DOHH2 (cell line): ENCODE data around the gene CA12.

Experiments
- H3F3A ChIP-seq: fragments of 200-600 bp; sonication (generic), shearing (Covaris generic); 2 replicates; pipeline ENCODE4 v1.6.0; 2016; ENCODE audit warnings: antibody characterized with exemption, mild to moderate bottlenecking; ENCODE audit not compliant: control insufficient read depth, insufficient read depth
- H3K27ac ChIP-seq: fragments of 200-600 bp; sonication (generic); 2 replicates; pipeline ENCODE4 v1.5.1; 2014; ENCODE audit warnings: low read depth, mild to moderate bottlenecking, low read length, moderate library complexity
- H3K27me3 ChIP-seq: fragments of 200-600 bp; sonication (generic); 2 replicates; pipeline ENCODE4 v1.6.1; 2014; ENCODE audit warnings: mild to moderate bottlenecking, low read length, mixed read lengths; ENCODE audit not compliant: control insufficient read depth
- H3K36me3 ChIP-seq: fragments of 200-600 bp; sonication (generic); 2 replicates; pipeline ENCODE4 v1.6.1; 2014; ENCODE audit warnings: mild to moderate bottlenecking, low read length, moderate library complexity, mixed read lengths; ENCODE audit not compliant: control insufficient read depth
- H3K4me1 ChIP-seq: fragments of 200-600 bp; sonication (generic); 2 replicates; pipeline ENCODE4 v1.6.1; 2014; ENCODE audit warnings: mild to moderate bottlenecking, low read length, mixed read lengths; ENCODE audit not compliant: control insufficient read depth
- H3K4me2 ChIP-seq: fragments of 200-600 bp; sonication (generic); 2 replicates; pipeline ENCODE4 v1.6.0; 2014; ENCODE audit warnings: mild to moderate bottlenecking, low read length, moderate library complexity
- H3K4me3 ChIP-seq: fragments of 200-600 bp; sonication (generic); 2 replicates; pipeline ENCODE4 v1.5.1; 2014; ENCODE audit warnings: mild to moderate bottlenecking, low read length, mixed read lengths
- H3K79me2 ChIP-seq: fragments of 200-600 bp; sonication (generic); 2 replicates; pipeline ENCODE4 v1.6.1; 2014; ENCODE audit warnings: mild to moderate bottlenecking, low read length, mixed read lengths; ENCODE audit not compliant: control insufficient read depth
- H3K9me2 ChIP-seq: fragments of 200-600 bp; sonication (generic); replicated peaks from 2 replicates; pipeline ENCODE4 v1.6.1; 2014; ENCODE audit warnings: mild to moderate bottlenecking, low read length, mixed read lengths; ENCODE audit not compliant: control insufficient read depth
- H3K9me3 ChIP-seq: fragments of 200-600 bp; sonication (generic); 2 replicates; pipeline ENCODE4 v1.6.1; 2014; ENCODE audit warnings: antibody characterized with exemption, low read length, mixed read lengths; ENCODE audit not compliant: control insufficient read depth, insufficient read depth
- H4K20me1 ChIP-seq: fragments of 200-600 bp; sonication (generic); 2 replicates; pipeline ENCODE4 v1.6.0; 2014; ENCODE audit warnings: low read depth, mild to moderate bottlenecking, antibody characterized with exemption, low read length, moderate library complexity; ENCODE audit not compliant: control insufficient read depth, insufficient read depth
- EZH2phosphoT487 ChIP-seq: fragments of 200-600 bp; sonication (generic); IDR thresholded peaks from 2 replicates; pipeline ENCODE4 v1.6.1; 2017; ENCODE audit warnings: borderline replicate concordance, mild to moderate bottlenecking, antibody characterized with exemption, low read length, moderate library complexity, mixed read lengths
- TF ChIP-seq, protein P1 (sequence below): fragments of 200-600 bp; sonication (generic); IDR thresholded peaks from one replicate; pipeline ENCODE4 v1.5.1; 2014; ENCODE audit warnings: antibody characterized with exemption, mild to moderate bottlenecking, low read depth, low read length; ENCODE audit not compliant: poor library complexity, severe bottlenecking

CA12 gene

DNA sequence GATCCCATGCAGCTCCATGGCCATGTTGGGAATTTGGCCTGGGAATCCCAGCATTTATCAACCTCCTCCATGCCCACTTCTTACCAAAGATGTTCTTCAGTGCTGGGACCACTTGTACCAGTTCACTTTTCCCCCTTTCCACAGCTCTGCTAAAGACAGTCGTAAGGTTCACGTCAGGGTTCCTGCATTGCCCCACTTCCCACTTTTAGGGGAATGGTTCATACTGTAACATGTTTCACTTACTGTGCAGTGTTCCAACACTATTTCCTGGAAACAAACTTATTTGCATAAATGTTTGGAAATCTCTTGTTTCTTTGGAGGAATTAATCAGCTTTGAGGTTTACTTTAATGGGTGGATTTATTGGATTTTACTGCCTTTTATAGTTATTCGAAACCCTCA is 87.3 kb downstream of the CA12 start:
- Histone ChIP-seq H3K27me3 (no peaks in the 10 kb centered on the region), H3K4me3 (no peak overlapping the region), H3K79me2 (no peaks in the 10 kb centered on the region), H3K9me2 (no peaks in the 10 kb centered on the region), H3F3A (no peaks in the 10 kb centered on the region), H3K4me2 (no peak overlapping the region), H4K20me1 (no peaks in the 10 kb centered on the region), H3K27ac (no peak overlapping the region), H3K9me3 (no peaks in the 10 kb centered on the region), H3K36me3 (no peaks in the 10 kb centered on the region), H3K4me1 (no peaks in the 10 kb centered on the region)
- TF ChIP-seq, protein P1, sequence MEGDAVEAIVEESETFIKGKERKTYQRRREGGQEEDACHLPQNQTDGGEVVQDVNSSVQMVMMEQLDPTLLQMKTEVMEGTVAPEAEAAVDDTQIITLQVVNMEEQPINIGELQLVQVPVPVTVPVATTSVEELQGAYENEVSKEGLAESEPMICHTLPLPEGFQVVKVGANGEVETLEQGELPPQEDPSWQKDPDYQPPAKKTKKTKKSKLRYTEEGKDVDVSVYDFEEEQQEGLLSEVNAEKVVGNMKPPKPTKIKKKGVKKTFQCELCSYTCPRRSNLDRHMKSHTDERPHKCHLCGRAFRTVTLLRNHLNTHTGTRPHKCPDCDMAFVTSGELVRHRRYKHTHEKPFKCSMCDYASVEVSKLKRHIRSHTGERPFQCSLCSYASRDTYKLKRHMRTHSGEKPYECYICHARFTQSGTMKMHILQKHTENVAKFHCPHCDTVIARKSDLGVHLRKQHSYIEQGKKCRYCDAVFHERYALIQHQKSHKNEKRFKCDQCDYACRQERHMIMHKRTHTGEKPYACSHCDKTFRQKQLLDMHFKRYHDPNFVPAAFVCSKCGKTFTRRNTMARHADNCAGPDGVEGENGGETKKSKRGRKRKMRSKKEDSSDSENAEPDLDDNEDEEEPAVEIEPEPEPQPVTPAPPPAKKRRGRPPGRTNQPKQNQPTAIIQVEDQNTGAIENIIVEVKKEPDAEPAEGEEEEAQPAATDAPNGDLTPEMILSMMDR = no peak
- TF ChIP-seq EZH2phosphoT487 = no peak

DNA sequence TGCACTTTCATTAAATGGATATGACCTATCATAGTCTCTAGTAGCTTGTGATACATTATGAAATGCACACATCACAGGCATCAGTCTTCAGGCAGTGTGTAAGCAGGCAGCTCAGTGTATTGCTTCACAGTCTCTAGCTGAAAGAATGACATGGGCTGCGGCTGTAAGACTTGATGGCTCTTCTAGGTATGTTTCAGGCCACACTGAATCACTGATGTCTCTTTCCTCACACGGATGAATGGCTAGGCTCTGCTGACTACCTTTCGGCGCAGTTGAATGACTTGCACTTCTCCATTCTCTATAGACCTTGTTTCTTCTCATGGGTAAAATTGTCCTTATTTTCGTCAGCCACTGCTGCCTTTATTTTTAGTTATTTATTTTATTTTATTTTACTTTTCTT is 88.9 kb downstream of the CA12 start:
- no peaks in the 10 kb centered on the region for H3K4me1 ChIP-seq

DNA sequence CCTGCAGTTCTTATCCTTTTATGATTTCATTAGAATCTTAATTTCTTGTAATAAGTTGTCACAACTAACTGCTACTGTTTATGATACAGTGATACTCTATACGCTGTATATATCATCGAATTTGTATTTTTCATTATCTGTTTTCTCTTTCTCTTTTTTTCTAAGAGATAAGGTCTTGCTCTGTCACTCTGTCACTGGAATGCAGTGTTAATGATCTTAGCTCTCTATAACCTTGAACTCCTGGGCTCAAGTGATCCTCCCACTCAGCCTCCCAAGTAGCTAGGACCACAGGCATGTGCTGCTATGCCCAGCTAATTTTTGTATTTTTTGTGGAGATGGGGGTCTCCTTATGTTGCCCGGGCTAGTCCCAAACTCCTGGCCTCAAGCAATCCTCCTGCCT is 89.4 kb downstream of the CA12 start:
- H3K79me2 ChIP-seq = no peaks in the 10 kb centered on the region
- H3F3A ChIP-seq = no peaks in the 10 kb centered on the region
- no peaks in the 10 kb centered on the region for H3K9me2 ChIP-seq
- no peaks in the 10 kb centered on the region for H3K4me1 ChIP-seq
- TF ChIP-seq, protein P1 = no peak
- no peak overlapping the region for H3K4me2 ChIP-seq
- H3K27ac ChIP-seq = no peak overlapping the region
- H3K4me3 ChIP-seq = no peak overlapping the region
- H3K36me3 ChIP-seq = peaks cover 5% of the 10 kb centered on the region; the same call in 1 of the 2 replicates
- no peaks in the 10 kb centered on the region for H3K9me3 ChIP-seq
- no peaks in the 10 kb centered on the region for H3K27me3 ChIP-seq
- no peaks in the 10 kb centered on the region for H4K20me1 ChIP-seq

More for the DNA sequence above, 88.9 kb downstream of the CA12 start:
- Histone ChIP-seq H3K4me2 (no peak overlapping the region), H4K20me1 (no peaks in the 10 kb centered on the region), H3K9me3 (no peaks in the 10 kb centered on the region), H3K36me3 (peaks cover under 1% of the 10 kb centered on the region; the same call in 1 of the 2 replicates), H3K27ac (no peak overlapping the region), H3K9me2 (no peaks in the 10 kb centered on the region), H3K4me3 (no peak overlapping the region), H3K79me2 (no peaks in the 10 kb centered on the region), H3K27me3 (no peaks in the 10 kb centered on the region), H3F3A (no peaks in the 10 kb centered on the region)
- TF ChIP-seq, protein P1 = no peak
- no peak for TF ChIP-seq EZH2phosphoT487

DNA sequence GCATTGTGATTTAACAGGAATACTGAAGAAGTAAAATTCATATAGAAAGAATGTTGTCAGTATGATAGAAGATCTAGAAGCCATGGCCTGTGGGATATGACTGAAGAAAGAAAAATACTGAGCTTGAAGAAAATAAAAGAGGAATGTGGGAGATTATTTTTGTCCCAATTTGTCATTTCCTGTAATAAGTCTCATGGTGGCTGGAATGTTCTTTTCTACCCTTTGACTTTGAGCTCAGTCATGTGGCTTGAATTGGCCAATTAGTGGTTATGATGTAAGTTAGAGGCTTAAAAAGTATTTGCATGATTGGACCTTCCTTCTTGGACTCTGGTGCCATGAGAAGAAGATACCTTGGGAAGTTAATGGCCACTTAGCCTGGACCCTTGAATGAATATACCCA is 90.1 kb downstream of the CA12 start:
- TF ChIP-seq, protein P1 = no peak
- TF ChIP-seq EZH2phosphoT487 = no peak
- H3K79me2 ChIP-seq = no peaks in the 10 kb centered on the region
- H3K4me2 ChIP-seq = no peak overlapping the region
- H4K20me1 ChIP-seq = no peaks in the 10 kb centered on the region
- H3K4me3 ChIP-seq = no peak overlapping the region
- no peaks in the 10 kb centered on the region for H3K27me3 ChIP-seq
- peaks cover 12% of the 10 kb centered on the region; the same call in 1 of the 2 replicates for H3K36me3 ChIP-seq
- H3F3A ChIP-seq = no peaks in the 10 kb centered on the region
- no peaks in the 10 kb centered on the region for H3K9me3 ChIP-seq
- no peak overlapping the region for H3K27ac ChIP-seq
- no peaks in the 10 kb centered on the region for H3K9me2 ChIP-seq
- no peaks in the 10 kb centered on the region for H3K4me1 ChIP-seq
